Measurements from ENCODE around the gene ILF3. TPM values are rescaled to one million over a fixed set of nuclear protein-coding genes. Genes with fewer than 3 reads are reported as not detected.

Gene ILF3
- total and polyA plus RNA-seq, 2 of the 13 experiments (the other 11 are each of a cell fraction or from before 2014, with no cell fraction given) = 120 to 173 TPM

GRCh38 chr19:10653482-10653731, 739 bp upstream of the ILF3 start (continued):
- peak; percentile 20; the same call in 1 of the 2 replicates for TF ChIP-seq GLI4 (CRISPR knock-in tag; IDR thresholded peaks at IDR 0.05; ENCODE audit: borderline replicate concordance)
- TF ChIP-seq PCBP1 (IDR thresholded peaks at IDR 0.05; ENCODE audit: borderline replicate concordance, low read depth, low read length) = 0 out of 2 replicates have a peak, but pooled peaks have one; percentile 37
- TF ChIP-seq KDM5A (IDR thresholded peaks at IDR 0.05; ENCODE audit: borderline replicate concordance, low read length) = peak; percentile 73
- TF ChIP-seq ZKSCAN8 (CRISPR knock-in tag; IDR thresholded peaks at IDR 0.05; ENCODE audit: borderline replicate concordance) = no peak
- TF ChIP-seq ZNF230 (CRISPR knock-in tag; IDR thresholded peaks at IDR 0.05) = 0 out of 2 replicates have a peak, but pooled peaks have one; percentile 15
- no peak for TF ChIP-seq ZBTB10 (CRISPR knock-in tag; IDR thresholded peaks at IDR 0.05; ENCODE audit: borderline replicate concordance)
- no peak for TF ChIP-seq CHD4 (IDR thresholded peaks at IDR 0.05; ENCODE audit: borderline replicate concordance, low read length)
- no peak for TF ChIP-seq NR3C1 (CRISPR knock-in tag; IDR thresholded peaks at IDR 0.05)
- peak; percentile 71 for TF ChIP-seq AGO2 (optimal IDR thresholded peaks at IDR 0.05; ENCODE audit: low read depth, low read length)
- TF ChIP-seq POLR2A (IDR thresholded peaks at IDR 0.05; ENCODE audit: insufficient read depth in 1 of 2, low read depth in 2 of 2, low read length in 2 of 2) = no peak
- no peak for TF ChIP-seq ELF1 (CRISPR knock-in tag; IDR thresholded peaks at IDR 0.05)
- TF ChIP-seq TGIF2 (CRISPR knock-in tag; IDR thresholded peaks at IDR 0.05) = peak; percentile 3; the same call in 1 of the 2 replicates
- no peak for TF ChIP-seq ZNF574 (CRISPR knock-in tag; IDR thresholded peaks at IDR 0.05)
- TF ChIP-seq ZNF503 (CRISPR knock-in tag; IDR thresholded peaks at IDR 0.05) = 0 out of 2 replicates have a peak, but pooled peaks have one; percentile 9
- peak; percentile 72; the same call in 1 of the 2 replicates for TF ChIP-seq NCOA1 (CRISPR knock-in tag; IDR thresholded peaks at IDR 0.05)
- no peak for TF ChIP-seq ZNF350 (CRISPR knock-in tag; IDR thresholded peaks at IDR 0.05; ENCODE audit: borderline replicate concordance, low read depth)
- TF ChIP-seq CTCF (CRISPR knock-in tag; IDR thresholded peaks at IDR 0.05) = no peak
- TF ChIP-seq IRX3 (CRISPR knock-in tag; IDR thresholded peaks at IDR 0.05; ENCODE audit: borderline replicate concordance, low read depth) = no peak
- no peak for TF ChIP-seq ZNF567 (CRISPR knock-in tag; IDR thresholded peaks at IDR 0.05; ENCODE audit: borderline replicate concordance)
- TF ChIP-seq ZNF501 (CRISPR knock-in tag; IDR thresholded peaks at IDR 0.05) = 0 out of 2 replicates have a peak, but pooled peaks have one; percentile 10
- 0 out of 2 replicates have a peak, but pooled peaks have one; percentile 10 for TF ChIP-seq ZNF564 (CRISPR knock-in tag; IDR thresholded peaks at IDR 0.05)
- TF ChIP-seq ZKSCAN5 (CRISPR knock-in tag; IDR thresholded peaks at IDR 0.05) = no peak
- TF ChIP-seq SMAD3 (CRISPR knock-in tag; IDR thresholded peaks at IDR 0.05) = no peak

Measured in HepG2 (cell line).